ENCODE data around the gene PRKRIP1. TPM values are rescaled to one million over a fixed set of nuclear protein-coding genes. Genes with fewer than 3 reads are reported as not detected.
"Not testable (repeated sequence)": the region's sequence is repeated elsewhere in the genome, so short reads cannot be mapped to it uniquely, and the experiment has no call there.

PRKRIP1 gene
- total RNA-seq, 1 donor from 2014 or later: 11.1 TPM

GRCh38 chr7:102452451-102452850 lies 56.3 kb downstream of the PRKRIP1 start:
- no peaks in the 10 kb centered on the region for H3K27me3 ChIP-seq (ENCODE audit: low read depth)
- DNase-seq: no peak
- H3K4me1 ChIP-seq: peaks cover 4% of the 10 kb centered on the region
- intact Hi-C loops (cut with micrococcal nuclease): no loop called here
- H3K27ac ChIP-seq (replicated peaks): no peak overlapping the region
- H3K4me3 ChIP-seq: no peak overlapping the region
- peaks cover 29% of the 10 kb centered on the region for H3K36me3 ChIP-seq
- no peak for TF ChIP-seq CTCF (IDR thresholded peaks at IDR 0.05; ENCODE audit: borderline replicate concordance)
- H3K9me3 ChIP-seq (replicated peaks): no peaks in the 10 kb centered on the region

- Histone ChIP-seq H3K27me3 (ENCODE audit: low read depth) (no peaks in the 10 kb centered on the region), H3K36me3 (peaks cover 31% of the 10 kb centered on the region), H3K27ac (replicated peaks) (no peak overlapping the region), H3K4me3 (no peak overlapping the region), H3K4me1 (peaks cover 4% of the 10 kb centered on the region), H3K9me3 (replicated peaks) (no peaks in the 10 kb centered on the region)
- TF ChIP-seq CTCF (IDR thresholded peaks at IDR 0.05; ENCODE audit: borderline replicate concordance): no peak
- DNase-seq: no peak
- intact Hi-C loops (cut with micrococcal nuclease): no loop called here
Observed at GRCh38 chr7:102453319-102453718, 57.2 kb downstream of the PRKRIP1 start.

GRCh38 chr7:102454468-102454867 lies 58.3 kb downstream of the PRKRIP1 start:
- Histone ChIP-seq H3K36me3 (peaks cover 42% of the 10 kb centered on the region), H3K27ac (replicated peaks) (no peak overlapping the region), H3K4me3 (no peak overlapping the region), H3K27me3 (ENCODE audit: low read depth) (no peaks in the 10 kb centered on the region), H3K4me1 (peaks cover 4% of the 10 kb centered on the region), H3K9me3 (replicated peaks) (no peaks in the 10 kb centered on the region)
- intact Hi-C loops (cut with micrococcal nuclease): no loop called here
- DNase-seq: no peak
- no peak for TF ChIP-seq CTCF (IDR thresholded peaks at IDR 0.05; ENCODE audit: borderline replicate concordance)

- intact Hi-C loops (cut with micrococcal nuclease); H3K9me3 ChIP-seq (replicated peaks); DNase-seq; H3K27ac ChIP-seq (replicated peaks); H3K4me3 ChIP-seq; H3K27me3 ChIP-seq (ENCODE audit: low read depth); H3K4me1 ChIP-seq: not testable (repeated sequence)
- peaks cover 44% of the 10 kb centered on the region for H3K36me3 ChIP-seq
Observed at GRCh38 chr7:102454932-102455331, 58.8 kb downstream of the PRKRIP1 start.

- no peak overlapping the region for H3K27ac ChIP-seq (replicated peaks)
- no peak overlapping the region for H3K4me3 ChIP-seq
- H3K36me3 ChIP-seq: peaks cover 44% of the 10 kb centered on the region
- H3K9me3 ChIP-seq (replicated peaks): no peaks in the 10 kb centered on the region
- TF ChIP-seq CTCF (IDR thresholded peaks at IDR 0.05; ENCODE audit: borderline replicate concordance): no peak
- H3K4me1 ChIP-seq: peaks cover 4% of the 10 kb centered on the region
- DNase-seq: no peak
- intact Hi-C loops (cut with micrococcal nuclease): no loop called here
- no peaks in the 10 kb centered on the region for H3K27me3 ChIP-seq (ENCODE audit: low read depth)
Observed at GRCh38 chr7:102455596-102455995, 59.4 kb downstream of the PRKRIP1 start.

- intact Hi-C loops (cut with micrococcal nuclease): no loop called here
- no peaks in the 10 kb centered on the region for H3K9me3 ChIP-seq (replicated peaks)
- peaks cover 4% of the 10 kb centered on the region for H3K4me1 ChIP-seq
- TF ChIP-seq CTCF (IDR thresholded peaks at IDR 0.05; ENCODE audit: borderline replicate concordance): no peak
- no peak overlapping the region for H3K4me3 ChIP-seq
- DNase-seq: no peak
- no peaks in the 10 kb centered on the region for H3K27me3 ChIP-seq (ENCODE audit: low read depth)
- H3K36me3 ChIP-seq: peaks cover 44% of the 10 kb centered on the region
- H3K27ac ChIP-seq (replicated peaks): no peak overlapping the region
Observed at GRCh38 chr7:102456327-102456726, 60.2 kb downstream of the PRKRIP1 start.
